HG03565 (cell line): ENCODE data around the gene COX8A.
A peak's percentile ranks its signal among the peaks of the same experiment; 100 is the strongest.
"Not testable (repeated sequence)": the region's sequence is repeated elsewhere in the genome, so short reads cannot be mapped to it uniquely, and the experiment has no call there.

Experiments
- ATAC-seq: cut with Tn5 transposase; IDR thresholded peaks from one replicate; pipeline ENCODE4 v1.9.1; 2021; ENCODE audit warnings: mild to moderate bottlenecking, moderate library complexity; ENCODE audit not compliant: unreplicated experiment

COX8A gene, protein sequence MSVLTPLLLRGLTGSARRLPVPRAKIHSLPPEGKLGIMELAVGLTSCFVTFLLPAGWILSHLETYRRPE

GRCh38 chr11:63974259-63975143, at the start of gene COX8A:
COX8A (plus strand) TSS chr11:63974620; CDS start chr11:63974681, 61 bp downstream.
- peak; percentile 95 for ATAC-seq

GRCh38 chr11:63929616-63930015, 44.8 kb upstream of the COX8A start:
- ATAC-seq = no peak

- no peak for ATAC-seq
These were observed 43.4 kb upstream of the COX8A start for GRCh38 chr11:63931045-63931444.

- no peak for ATAC-seq
These were observed 42.5 kb upstream of the COX8A start for GRCh38 chr11:63931876-63932275.

DNA sequence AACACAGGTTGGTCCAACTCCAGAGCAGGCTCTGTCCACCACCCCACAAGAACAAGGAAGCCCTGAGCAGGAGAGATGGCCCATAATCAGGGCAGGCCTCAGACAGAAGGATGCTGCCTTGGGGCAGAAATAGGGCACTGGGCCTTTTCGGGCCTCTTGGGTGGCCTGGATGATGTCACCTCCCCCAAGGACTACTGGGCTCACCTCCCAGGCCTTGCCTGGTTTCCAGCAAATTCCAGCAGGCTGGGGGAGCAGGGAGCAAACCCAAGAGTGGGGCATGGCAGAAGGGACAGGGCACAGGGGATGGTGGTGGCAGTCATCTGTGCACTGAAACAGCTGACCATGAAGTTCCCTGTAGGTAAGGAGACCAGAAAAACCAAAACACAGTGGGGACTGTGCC, 41.0 kb upstream of the COX8A start:
- ATAC-seq = no peak

- ATAC-seq = peak; percentile 8
These were observed 36.5 kb upstream of the COX8A start for GRCh38 chr11:63937713-63938478.

GRCh38 chr11:63938479-63939396, 35.7 kb upstream of the COX8A start, which contains the start of gene NAA40:
NAA40 (plus strand) TSS chr11:63939002; CDS start chr11:63939097, 95 bp downstream.
- ATAC-seq = peak; percentile 94

GRCh38 chr11:63939397-63939891, 35.0 kb upstream of the COX8A start:
- ATAC-seq = no peak

DNA sequence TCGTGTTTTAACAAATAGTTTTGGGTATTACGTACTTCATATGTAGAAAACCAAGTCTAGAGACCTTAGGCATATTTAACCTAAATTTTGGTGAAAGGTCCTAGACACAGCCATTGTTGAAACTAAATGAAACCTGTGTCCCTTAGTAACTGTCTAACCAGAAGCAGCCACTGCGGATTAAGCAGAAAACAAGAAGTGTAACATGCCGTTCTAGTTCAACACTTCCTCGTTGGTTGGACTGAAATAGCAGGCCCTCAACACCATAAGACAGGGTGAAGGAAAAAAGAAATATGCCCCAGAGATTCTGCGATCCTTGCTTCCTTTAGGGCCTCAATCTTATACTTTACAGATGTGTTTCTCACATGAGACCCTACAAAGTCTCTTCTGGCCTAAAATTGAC, 33.6 kb upstream of the COX8A start:
- no peak for ATAC-seq

- ATAC-seq = no peak
These were observed 32.5 kb upstream of the COX8A start for GRCh38 chr11:63941901-63942300.

DNA sequence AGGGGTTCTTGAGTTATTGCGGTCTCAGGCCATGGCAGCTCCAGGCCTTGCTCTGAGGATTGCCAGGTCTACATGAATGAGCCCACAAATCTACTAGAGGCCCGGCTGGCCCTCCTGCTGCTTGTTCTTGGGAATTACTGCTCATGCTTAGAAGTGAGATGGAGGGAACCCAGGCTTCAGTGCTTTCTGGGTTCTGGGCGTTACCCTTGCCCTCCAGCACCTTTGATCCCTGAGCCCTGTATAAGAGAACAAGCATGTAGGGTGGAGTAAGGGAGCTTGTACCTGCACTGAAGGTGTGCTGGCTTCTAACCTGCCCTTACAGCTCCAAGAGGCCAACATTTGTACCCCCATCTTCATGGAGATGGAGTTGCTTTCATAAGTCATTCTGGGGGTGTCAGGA, 31.6 kb upstream of the COX8A start:
- ATAC-seq = no peak

- no peak for ATAC-seq
These were observed 29.4 kb upstream of the COX8A start for GRCh38 chr11:63944987-63945386.

GRCh38 chr11:63945477-63946163, 28.8 kb upstream of the COX8A start:
- no peak for ATAC-seq

- no peak for ATAC-seq
These were observed 22.5 kb upstream of the COX8A start for GRCh38 chr11:63951779-63952536.

GRCh38 chr11:63952570-63952969, 21.9 kb upstream of the COX8A start:
- no peak for ATAC-seq

GRCh38 chr11:63958008-63958407, 16.4 kb upstream of the COX8A start:
- no peak for ATAC-seq

- no peak for ATAC-seq
These were observed 12.6 kb upstream of the COX8A start for GRCh38 chr11:63961608-63962412.

- not testable (repeated sequence) for ATAC-seq
These were observed 10.5 kb upstream of the COX8A start for GRCh38 chr11:63963895-63964294.
